Body of pancreas (tissue), 4 donors: ENCODE results near the gene RASGRP2.

Experiments
- POLR2A ChIP-seq, 3 donors: fragments of 450-650 bp; IDR thresholded peaks; one replicate each; pipeline ENCODE4 v1.6.1; 2016; ENCODE audit warnings: antibody characterized with exemption in 3 of 3, mild to moderate bottlenecking in 2 of 3
- TF ChIP-seq, protein P1 (sequence below), 7 experiments: fragments of 450-650 bp in 4 of 7; fragments of 200-600 bp in 3 of 7; sonication (generic) in 3 of 7; IDR thresholded peaks; one replicate each; pipeline ENCODE4 v1.5.1; 2016 to 2019; ENCODE audit warnings: antibody characterized with exemption in 7 of 7

DNA sequence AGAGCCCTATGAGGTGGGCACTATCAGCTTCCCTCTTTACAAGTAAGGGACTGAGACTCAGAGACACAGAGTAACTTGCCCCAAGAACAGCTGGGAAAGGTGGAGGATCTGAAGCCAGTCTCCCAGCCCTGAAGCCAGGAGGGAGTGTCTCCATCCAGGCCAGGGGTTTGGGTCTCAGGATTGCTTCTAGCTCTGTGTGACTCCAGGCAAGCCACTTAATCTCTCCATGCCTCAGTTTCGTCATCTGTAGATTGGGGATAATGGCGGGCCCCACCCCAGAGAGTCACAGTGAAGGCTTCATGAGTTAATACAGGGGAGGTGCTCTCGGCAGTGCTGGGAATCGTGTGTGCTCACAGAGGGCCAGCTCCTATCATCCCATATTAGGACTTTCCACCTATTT is 48.5 kb upstream of the RASGRP2 start:
- TF ChIP-seq, protein P1, sequence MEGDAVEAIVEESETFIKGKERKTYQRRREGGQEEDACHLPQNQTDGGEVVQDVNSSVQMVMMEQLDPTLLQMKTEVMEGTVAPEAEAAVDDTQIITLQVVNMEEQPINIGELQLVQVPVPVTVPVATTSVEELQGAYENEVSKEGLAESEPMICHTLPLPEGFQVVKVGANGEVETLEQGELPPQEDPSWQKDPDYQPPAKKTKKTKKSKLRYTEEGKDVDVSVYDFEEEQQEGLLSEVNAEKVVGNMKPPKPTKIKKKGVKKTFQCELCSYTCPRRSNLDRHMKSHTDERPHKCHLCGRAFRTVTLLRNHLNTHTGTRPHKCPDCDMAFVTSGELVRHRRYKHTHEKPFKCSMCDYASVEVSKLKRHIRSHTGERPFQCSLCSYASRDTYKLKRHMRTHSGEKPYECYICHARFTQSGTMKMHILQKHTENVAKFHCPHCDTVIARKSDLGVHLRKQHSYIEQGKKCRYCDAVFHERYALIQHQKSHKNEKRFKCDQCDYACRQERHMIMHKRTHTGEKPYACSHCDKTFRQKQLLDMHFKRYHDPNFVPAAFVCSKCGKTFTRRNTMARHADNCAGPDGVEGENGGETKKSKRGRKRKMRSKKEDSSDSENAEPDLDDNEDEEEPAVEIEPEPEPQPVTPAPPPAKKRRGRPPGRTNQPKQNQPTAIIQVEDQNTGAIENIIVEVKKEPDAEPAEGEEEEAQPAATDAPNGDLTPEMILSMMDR (IDR thresholded peaks at IDR 0.05) = no peak
- no peak for TF ChIP-seq POLR2A (IDR thresholded peaks at IDR 0.05)
